Tibial nerve (tissue), 3 donors: ENCODE data around the gene MRTFA.

Source experiments
- CTCF ChIP-seq, 5 experiments: fragments of 200-600 bp in 3 of 5; fragments of 450-650 bp in 2 of 5; sonication (generic) in 3 of 5; IDR thresholded peaks; one replicate each; pipeline ENCODE4 v1.5.1; 2016 to 2019; ENCODE audit warnings: antibody characterized with exemption in 5 of 5, mild to moderate bottlenecking in 3 of 5, moderate library complexity in 2 of 5
- POLR2A ChIP-seq, 2 donors: fragments of 450-650 bp; IDR thresholded peaks; one replicate each; pipeline ENCODE4 v1.6.1; 2017; ENCODE audit warnings: antibody characterized with exemption in 2 of 2, mild to moderate bottlenecking in 2 of 2, moderate library complexity in 2 of 2

- TF ChIP-seq CTCF (IDR thresholded peaks at IDR 0.05): no peak
- no peak for TF ChIP-seq POLR2A (IDR thresholded peaks at IDR 0.05)
Measured at GRCh38 chr22:40476341-40476740, 160.2 kb downstream of the MRTFA start.
